ENCODE results near the gene LRRC32. TPM values are rescaled to one million over a fixed set of nuclear protein-coding genes. Genes with fewer than 3 reads are reported as not detected.

The LRRC32 gene
- total RNA-seq, 3 donors from 2014 or later, result 10.4 to 20.3 (median 18.6) TPM

- intact Hi-C loops (cut with DNase I, micrococcal nuclease), result no loop called here
- DNase-seq (peak; percentile 25 to 77 (median 56)), ATAC-seq (peak; percentile 63)
Measured at GRCh38 chr11:76672431-76673175, 2.1 kb upstream of the LRRC32 start.

DNA sequence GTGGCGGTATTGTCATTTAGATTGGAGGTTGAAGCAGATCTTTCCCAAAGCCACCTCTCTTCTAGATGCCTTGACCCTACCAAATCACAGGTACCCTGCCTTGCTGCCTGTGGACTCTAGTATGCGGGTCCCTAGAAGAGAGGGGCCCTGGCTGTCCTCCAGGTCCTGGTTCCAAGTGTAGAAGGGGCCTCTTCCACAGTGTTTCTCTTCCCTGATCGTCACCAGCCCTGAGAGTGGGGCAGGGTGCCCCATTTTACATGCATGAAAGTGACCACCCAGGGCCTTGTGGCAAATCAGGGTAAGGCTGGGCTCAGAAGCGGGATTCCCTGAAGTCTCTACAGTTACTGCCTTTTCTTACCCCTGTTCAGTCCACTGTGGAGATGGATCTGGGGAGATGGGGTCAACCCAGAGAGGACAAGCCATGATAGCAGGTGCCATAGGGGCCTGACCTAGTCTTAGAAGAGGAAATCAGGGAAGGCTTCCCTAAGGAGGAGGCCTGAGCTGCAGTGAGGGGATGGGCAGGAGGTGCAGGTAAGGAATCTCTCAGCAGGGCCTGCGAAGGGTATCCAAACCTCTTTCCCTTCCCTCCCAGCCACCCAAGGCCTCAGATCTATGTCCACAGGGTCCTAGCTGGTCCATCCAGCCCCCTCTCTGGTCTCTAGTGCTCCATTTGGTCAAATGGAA is 1.2 kb upstream of the LRRC32 start:
- ATAC-seq (no peak), DNase-seq (peak in 1 of 3 donors; percentile 23)
- Histone ChIP-seq H3K9me3 (no peaks in the 10 kb centered on the region), H3K4me1 (ENCODE audit: low read depth) (peaks cover 13% of the 10 kb centered on the region), H3K4me3 (no peak overlapping the region), H3K36me3 (ENCODE audit: low read depth) (no peaks in the 10 kb centered on the region)
- intact Hi-C loops (cut with DNase I, micrococcal nuclease), result no loop called here
- TF ChIP-seq, protein P1, sequence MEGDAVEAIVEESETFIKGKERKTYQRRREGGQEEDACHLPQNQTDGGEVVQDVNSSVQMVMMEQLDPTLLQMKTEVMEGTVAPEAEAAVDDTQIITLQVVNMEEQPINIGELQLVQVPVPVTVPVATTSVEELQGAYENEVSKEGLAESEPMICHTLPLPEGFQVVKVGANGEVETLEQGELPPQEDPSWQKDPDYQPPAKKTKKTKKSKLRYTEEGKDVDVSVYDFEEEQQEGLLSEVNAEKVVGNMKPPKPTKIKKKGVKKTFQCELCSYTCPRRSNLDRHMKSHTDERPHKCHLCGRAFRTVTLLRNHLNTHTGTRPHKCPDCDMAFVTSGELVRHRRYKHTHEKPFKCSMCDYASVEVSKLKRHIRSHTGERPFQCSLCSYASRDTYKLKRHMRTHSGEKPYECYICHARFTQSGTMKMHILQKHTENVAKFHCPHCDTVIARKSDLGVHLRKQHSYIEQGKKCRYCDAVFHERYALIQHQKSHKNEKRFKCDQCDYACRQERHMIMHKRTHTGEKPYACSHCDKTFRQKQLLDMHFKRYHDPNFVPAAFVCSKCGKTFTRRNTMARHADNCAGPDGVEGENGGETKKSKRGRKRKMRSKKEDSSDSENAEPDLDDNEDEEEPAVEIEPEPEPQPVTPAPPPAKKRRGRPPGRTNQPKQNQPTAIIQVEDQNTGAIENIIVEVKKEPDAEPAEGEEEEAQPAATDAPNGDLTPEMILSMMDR (IDR thresholded peaks at IDR 0.05), result no peak

More at GRCh38 chr11:76672431-76673175, 2.1 kb upstream of the LRRC32 start:
- no peaks in the 10 kb centered on the region for H3K36me3 ChIP-seq (ENCODE audit: low read depth)
- H3K9me3 ChIP-seq, result no peaks in the 10 kb centered on the region
- TF ChIP-seq, protein P1 (IDR thresholded peaks at IDR 0.05), result no peak
- H3K4me1 ChIP-seq (ENCODE audit: low read depth), result peaks cover 13% of the 10 kb centered on the region
- no peak overlapping the region for H3K4me3 ChIP-seq

DNA sequence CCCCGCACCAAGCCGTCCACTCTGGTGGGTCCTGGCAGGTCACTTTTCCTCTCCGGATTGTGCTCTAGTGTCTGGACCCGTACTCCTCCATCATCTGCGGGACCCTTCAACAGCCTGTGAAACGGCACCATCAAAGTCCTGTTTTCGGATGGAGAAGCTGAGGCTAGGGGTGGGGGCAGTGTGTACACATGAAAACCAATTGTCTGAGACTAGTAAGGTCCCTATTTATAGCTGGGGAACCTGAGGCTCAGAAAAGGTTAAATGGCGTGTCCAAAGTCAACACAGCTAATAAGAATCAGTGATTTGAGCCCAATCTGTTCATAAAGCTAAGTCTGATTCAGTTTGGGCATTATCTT is 668 bp upstream of the LRRC32 start:
- H3K36me3 ChIP-seq (ENCODE audit: low read depth), result no peaks in the 10 kb centered on the region
- no peaks in the 10 kb centered on the region for H3K9me3 ChIP-seq
- intact Hi-C loops (cut with DNase I, micrococcal nuclease), result no loop called here
- DNase-seq (no peak), ATAC-seq (no peak)
- H3K4me1 ChIP-seq (ENCODE audit: low read depth), result peaks cover 13% of the 10 kb centered on the region
- no peak overlapping the region for H3K4me3 ChIP-seq
- TF ChIP-seq, protein P1 (IDR thresholded peaks at IDR 0.05), result no peak

DNA sequence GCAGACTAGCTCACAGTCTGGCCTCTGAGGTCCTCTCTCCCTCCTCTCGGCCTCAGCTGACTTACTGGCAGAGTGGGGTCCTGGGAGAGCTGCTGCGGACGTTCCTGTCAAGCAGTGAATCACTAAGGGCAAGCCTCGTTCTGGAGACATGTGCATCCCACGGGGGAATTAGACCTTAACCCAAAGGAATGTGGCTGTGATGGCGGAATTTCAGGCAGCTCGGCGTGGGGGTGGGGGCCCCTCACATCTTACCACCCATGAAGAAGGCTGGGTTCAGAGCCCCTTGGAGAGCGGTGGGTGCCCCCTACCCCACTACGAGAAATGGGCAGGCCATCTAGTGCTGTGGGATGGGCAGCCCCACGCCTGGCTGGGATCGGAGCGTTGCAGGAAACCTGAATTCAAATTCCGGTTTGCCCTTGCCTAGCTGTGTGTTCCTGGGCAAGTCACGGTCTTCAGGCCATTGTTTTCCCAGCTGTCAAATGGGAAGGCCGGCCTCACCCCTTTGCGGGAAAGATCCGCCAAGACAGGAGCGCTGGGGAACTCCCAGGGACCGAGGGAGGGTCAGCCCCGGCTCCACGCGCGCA is 554 bp downstream of the LRRC32 start:
- H3K4me3 ChIP-seq, result peak overlapping the region; percentile 35
- DNase-seq (peak in 2 of 3 donors; percentile 25 to 51), ATAC-seq (peak; percentile 31)
- H3K36me3 ChIP-seq (ENCODE audit: low read depth), result no peaks in the 10 kb centered on the region
- H3K9me3 ChIP-seq, result no peaks in the 10 kb centered on the region
- intact Hi-C loops (cut with DNase I, micrococcal nuclease), result no loop called here
- TF ChIP-seq, protein P1 (IDR thresholded peaks at IDR 0.05), result no peak
- H3K4me1 ChIP-seq (ENCODE audit: low read depth), result peaks cover 13% of the 10 kb centered on the region

DNA sequence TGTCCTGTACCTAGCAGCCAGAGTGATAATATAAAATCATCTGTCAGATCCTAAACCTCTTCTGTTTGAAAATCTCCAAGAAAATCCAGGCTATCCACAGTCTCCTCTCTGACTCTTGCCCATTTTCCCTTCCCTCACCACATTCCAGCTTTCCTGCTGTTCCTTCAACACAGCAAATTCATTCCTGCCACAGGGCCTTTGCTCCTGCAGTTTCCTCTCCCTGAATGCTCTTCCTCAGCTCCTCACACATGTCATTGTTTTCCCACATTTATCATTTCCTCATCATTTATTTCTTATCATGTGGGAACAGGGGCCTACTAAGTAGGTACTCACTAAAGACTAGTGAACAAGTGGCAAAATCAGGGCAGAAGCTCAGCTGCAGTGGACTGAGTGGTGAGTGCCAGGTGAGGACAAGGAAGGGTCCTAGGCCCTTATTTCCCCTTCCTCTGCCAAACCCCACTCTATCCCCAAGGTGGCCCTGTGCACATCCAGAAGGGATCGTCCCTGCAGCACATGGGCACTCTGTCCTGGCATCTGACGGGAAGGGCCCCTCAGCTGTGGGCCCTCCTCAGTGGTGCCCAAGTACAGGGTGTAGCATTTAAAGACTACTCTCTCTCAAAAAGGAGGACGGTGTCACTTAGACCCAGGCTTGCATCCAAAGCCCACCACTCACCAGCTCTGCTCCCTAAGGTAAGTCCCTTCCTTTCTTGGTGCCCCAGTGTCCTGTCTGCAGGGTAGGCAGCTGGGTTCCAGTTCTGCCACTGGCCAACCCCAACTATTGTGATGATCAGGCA is 2.0 kb downstream of the LRRC32 start:
- no peak overlapping the region for H3K4me3 ChIP-seq
- DNase-seq (peak in 1 of 3 donors; percentile 18), ATAC-seq (no peak)
- no peaks in the 10 kb centered on the region for H3K36me3 ChIP-seq (ENCODE audit: low read depth)
- H3K9me3 ChIP-seq, result no peaks in the 10 kb centered on the region
- intact Hi-C loops (cut with DNase I, micrococcal nuclease), result no loop called here
- TF ChIP-seq, protein P1 (IDR thresholded peaks at IDR 0.05), result no peak
- H3K4me1 ChIP-seq (ENCODE audit: low read depth), result peaks cover 13% of the 10 kb centered on the region
